Subcutaneous adipose tissue (tissue), 4 donors: ENCODE results near the gene RAB17. TPM values are rescaled to one million over a fixed set of nuclear protein-coding genes. Genes with fewer than 3 reads are reported as not detected.

ENCODE experiments used
- total RNA-seq, 4 donors: library from RNA; depleted of rRNA; stranded (reverse); fragments of >200 nt; gene quantifications; one replicate each; pipeline ENCODE4 v1.1.0, GENCODE V29; 2016
- TF ChIP-seq, protein P1 (sequence below): fragments of 450-650 bp; IDR thresholded peaks from one replicate; pipeline ENCODE4 v1.5.1; 2016; ENCODE audit warnings: low read depth, mild to moderate bottlenecking, control low read depth, antibody characterized with exemption, moderate library complexity

The RAB17 gene
- total RNA-seq, 4 donors from 2014 or later, result 0.65 to 1.2 TPM; not detected in 2

DNA sequence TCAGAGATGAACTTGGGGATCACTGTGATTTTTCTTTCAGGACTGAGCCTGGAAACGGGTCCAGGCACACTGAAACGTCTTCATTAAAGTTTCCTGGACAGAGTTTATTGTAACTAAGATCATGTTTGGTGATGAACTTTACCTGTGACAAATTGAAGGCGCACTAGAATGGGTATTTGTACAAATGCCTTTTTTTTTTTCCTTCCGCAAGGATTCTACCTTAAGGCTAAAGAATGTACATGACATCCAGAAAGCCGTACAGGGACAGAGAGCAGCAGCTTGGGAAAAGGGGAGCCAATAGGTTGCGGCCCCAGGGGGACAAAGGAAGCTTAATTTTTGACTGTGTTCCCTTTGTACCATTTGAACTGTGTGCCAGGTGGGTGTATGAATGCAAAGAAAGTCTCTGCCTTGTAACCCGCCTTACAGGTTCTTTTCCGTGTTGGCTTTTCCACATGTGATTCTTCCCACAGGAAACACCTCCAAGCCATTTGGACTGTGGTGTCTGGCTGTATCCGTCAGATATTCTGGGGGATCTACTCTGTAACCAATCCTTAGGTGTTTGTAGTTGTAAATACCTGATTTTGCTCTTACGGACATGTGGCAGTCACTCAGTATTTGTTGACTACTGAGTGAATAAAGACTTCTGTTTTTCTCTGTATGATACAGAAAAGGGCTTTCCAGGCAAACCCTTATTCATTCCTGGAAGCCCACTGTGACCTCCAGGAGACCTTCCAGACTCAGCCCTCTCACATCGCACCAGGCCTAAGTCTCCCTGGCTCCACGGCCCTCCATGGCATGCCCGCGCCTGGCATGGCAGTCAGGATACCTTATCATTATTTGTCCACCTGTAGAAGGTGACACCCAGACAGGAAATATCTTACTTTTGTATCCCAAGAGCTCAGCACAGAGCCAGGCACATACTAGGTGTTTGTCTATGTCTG is 38.0 kb upstream of the RAB17 start:
- TF ChIP-seq, protein P1, sequence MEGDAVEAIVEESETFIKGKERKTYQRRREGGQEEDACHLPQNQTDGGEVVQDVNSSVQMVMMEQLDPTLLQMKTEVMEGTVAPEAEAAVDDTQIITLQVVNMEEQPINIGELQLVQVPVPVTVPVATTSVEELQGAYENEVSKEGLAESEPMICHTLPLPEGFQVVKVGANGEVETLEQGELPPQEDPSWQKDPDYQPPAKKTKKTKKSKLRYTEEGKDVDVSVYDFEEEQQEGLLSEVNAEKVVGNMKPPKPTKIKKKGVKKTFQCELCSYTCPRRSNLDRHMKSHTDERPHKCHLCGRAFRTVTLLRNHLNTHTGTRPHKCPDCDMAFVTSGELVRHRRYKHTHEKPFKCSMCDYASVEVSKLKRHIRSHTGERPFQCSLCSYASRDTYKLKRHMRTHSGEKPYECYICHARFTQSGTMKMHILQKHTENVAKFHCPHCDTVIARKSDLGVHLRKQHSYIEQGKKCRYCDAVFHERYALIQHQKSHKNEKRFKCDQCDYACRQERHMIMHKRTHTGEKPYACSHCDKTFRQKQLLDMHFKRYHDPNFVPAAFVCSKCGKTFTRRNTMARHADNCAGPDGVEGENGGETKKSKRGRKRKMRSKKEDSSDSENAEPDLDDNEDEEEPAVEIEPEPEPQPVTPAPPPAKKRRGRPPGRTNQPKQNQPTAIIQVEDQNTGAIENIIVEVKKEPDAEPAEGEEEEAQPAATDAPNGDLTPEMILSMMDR, result no peak

DNA sequence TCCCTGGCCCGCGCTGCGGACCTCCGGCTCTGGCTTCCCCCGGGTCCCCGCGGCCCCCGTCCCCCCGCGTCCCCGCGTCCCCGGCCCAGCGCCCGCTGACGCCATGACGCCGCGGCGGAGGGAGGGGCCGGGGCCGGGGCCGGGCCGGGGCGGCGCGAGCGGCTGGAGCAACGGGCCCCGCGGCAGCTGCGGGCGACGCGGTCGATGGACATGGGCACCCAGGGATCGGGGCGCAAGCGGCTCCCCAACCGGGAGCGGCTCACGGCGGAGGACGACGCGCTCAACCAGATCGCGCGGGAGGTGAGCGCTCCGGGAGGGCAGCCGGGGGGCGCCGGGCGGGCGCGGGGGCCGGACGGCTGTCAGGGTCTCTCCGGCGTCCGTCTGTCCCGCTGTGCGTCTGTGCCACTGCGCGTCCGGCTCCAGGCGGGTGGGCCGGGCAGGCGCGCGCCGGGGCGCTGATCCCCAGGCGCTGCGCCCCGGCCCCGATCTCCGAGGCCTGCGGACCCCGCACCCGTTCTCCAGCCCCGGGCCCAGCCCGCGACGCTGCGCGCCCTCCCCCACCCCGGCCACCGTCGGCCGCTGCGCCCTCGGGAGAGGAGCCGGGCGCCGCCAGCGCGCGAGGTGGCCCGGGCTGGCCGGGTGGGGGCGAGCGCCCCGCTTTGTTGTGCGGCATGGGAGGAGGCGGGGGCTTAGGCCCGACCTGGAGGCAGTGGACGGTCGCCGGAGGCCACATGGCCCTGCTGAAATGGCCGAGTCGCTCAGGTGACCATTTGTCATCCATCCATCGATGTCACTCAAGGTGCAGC is 37.1 kb upstream of the RAB17 start, which contains the start of gene LRRFIP1:
LRRFIP1 (plus strand) TSS at position 147 of the 806 bp plus-strand sequence; CDS start at position 205, 58 bp downstream.
- TF ChIP-seq, protein P1, result no peak

DNA sequence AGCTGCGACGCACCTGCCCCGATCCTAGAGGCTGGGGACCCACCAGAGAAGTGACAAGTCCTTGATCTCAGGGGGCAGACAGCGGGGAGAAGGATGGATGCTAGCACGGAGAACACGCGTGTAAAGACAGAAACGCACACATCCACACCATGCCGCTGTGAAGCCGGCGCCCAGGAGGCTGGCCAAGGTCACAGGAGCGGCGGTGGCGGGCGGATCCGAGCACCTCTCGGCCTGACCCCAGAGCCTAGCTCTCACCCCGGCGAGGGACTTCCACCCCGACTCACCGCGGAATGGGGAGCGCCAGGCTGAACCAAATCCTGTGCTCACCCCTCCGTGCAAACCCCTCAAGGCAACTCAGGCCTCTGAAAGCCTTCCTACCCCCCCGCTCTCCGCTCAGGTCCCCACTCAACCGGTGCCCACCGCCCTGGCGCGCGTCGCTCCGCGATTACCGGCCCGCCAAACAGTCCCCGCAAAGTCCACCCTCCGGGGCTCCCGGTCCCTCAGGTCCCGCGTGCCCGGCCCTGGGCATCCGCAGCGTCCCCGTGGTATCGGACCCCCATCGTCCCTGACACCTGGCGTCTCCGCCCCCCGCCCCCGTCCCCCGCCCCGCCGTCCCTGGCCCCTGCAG is 36.4 kb upstream of the RAB17 start:
- TF ChIP-seq, protein P1, result no peak

DNA sequence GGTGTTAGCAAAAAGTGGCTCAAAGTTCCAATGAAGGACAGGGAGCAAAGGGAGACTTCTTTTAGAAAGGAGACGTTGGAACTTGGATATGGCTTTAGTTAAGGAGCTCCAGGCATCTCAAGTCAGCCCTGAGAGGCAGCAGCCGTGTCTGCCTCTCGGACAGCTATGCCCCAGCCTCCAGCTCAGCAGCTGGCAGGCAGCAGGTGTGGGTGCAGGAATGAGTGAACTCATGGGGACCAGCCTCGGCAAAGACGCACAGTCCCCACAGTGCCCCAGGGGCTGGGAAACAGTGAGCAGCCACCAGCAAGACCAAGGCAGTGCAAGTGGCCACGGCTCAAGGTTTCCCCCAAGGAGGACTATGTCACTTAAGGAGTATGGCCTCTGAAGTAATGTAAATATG is 35.2 kb upstream of the RAB17 start:
- TF ChIP-seq, protein P1, result no peak

DNA sequence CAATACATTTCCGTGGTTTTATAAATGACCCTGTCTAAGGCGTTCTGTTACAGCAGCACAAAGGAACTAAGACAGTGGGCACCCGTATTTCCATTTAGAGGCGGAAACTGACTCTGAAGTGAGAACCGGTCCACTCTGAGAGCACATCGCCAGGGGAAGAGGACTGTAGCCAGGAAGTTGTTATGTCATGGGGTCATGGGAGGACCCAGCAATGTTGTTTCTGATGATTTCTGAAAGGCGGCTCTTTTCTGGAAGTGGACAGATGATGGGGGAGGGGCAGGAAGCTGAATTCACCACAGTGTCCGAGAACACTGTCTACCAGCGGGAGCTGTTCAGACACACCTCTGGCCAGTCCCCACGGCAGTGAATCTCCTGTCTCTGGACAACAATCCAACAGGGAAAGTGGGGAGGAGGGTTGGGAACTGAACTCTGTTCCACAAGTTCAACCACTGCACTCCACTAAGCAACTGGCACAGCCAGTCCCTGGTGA is 34.7 kb upstream of the RAB17 start:
- TF ChIP-seq, protein P1, result no peak

DNA sequence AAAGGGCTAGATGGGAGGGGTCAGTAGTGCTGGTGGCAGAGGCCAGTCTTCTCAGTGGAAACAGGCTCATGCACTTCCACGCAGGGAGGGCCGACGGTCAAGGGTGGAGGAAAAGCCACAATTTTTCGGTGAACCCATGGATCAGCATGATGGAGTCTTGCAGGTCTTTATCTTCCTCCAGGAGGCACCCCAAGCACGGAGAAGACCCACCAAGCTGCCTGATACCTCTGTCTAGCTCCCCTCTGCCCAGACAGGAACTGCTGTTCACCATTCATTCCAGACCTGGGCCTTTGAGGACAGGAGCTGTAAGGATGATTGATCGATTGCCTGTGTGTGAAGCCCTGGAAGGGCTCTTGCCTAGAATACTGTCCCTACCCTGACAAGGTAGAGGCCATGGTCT is 34.0 kb upstream of the RAB17 start:
- TF ChIP-seq, protein P1, result no peak
